Stimulated activated CD8-positive, alpha-beta memory T cell treated with anti-CD3 and anti-CD28 coated beads, Interleukin-7, amount 100 ng/mL, for 1 hour (primary cell): Measurements from ENCODE around the gene SLC26A4.

ENCODE experiments used
- DNase-seq, 2 donors: peaks; one replicate each; pipeline ENCODE4 v3.0.0-alpha.2; 2020; ENCODE audit warnings: low read depth in 2 of 2

SLC26A4 gene

GRCh38 chr7:107696330-107696946 lies 35.8 kb downstream of the SLC26A4 start:
- DNase-seq: no peak

- DNase-seq: no peak
These were observed 36.9 kb downstream of the SLC26A4 start for GRCh38 chr7:107697321-107698049.

- DNase-seq: no peak
These were observed 39.9 kb downstream of the SLC26A4 start for GRCh38 chr7:107700570-107700969.

DNA sequence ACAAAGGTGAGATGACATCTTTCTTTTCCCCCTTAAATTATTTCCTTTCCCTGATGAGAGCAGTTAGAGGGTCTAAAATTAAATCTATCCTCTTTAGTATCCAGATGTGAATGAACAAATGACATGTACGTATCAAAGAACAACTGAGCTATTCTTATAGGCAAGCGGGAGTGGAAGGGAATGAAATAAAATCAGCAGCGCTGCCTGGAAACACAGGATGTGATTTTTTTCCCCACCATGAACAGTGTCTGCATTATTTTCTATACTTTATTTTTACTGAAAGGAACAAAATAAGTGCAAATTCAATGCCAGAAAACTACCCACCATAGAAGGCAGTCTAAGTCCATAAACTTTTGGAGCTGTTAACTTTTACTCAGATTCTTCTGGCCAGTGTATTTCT lies 40.6 kb downstream of the SLC26A4 start:
- DNase-seq: no peak

DNA sequence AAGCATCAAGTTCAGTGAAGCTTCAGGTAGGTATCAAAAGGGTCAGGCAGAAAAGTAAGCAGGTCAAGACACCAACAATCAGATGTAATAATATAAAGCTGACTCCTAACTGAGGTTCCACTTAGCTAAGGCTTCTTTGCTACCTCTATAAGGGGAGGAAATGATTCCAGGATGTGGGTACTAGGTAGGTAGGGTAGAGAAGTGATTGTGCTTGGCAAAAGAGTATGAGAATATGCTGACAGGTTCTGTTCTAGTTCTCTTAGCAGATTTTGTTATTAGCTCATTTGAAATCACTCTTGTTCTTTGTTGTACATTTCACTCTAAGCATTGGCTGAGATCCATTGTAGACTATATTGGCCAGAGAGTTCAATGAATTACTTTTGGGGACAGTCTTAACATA lies 42.6 kb downstream of the SLC26A4 start:
- no peak for DNase-seq

DNA sequence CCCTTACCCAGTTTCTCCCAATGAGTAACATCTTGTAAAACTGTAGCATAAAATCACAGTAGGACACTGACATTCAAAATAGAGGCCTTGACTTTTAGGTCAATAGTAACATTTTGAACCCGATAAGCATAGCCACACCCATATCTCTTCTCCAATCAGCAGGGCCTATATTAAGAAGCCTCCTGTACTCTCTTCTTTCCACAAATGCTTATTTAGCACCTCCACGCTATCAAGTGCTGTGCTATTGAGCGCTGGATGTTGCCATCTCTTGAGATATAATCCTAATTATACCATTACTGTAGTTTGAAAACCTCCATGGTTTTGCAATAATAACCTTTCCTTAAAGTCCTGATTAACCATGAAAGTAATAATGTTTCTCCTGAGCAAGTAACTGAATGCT lies 43.2 kb downstream of the SLC26A4 start:
- no peak for DNase-seq

GRCh38 chr7:107708956-107709355 lies 48.3 kb downstream of the SLC26A4 start:
- DNase-seq: no peak

DNA sequence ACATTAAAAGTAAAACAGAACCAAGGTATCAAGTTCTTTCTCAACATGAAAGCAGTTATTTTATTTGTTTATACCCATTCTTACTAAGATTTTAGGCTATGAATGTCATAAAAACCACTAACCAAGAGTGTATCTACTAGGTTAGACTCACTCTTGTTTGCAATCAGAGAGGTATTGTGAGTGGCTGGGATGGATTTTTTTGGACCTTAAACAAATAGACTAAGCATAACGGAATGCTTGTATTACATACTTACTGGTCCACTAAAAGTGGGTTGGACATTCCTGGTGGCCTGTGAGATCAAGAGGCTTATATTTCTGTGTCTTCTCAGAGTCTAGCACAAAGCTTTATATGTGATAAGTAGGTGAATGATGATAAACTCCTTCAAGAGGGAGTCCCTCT lies 50.7 kb downstream of the SLC26A4 start:
- DNase-seq: no peak

DNA sequence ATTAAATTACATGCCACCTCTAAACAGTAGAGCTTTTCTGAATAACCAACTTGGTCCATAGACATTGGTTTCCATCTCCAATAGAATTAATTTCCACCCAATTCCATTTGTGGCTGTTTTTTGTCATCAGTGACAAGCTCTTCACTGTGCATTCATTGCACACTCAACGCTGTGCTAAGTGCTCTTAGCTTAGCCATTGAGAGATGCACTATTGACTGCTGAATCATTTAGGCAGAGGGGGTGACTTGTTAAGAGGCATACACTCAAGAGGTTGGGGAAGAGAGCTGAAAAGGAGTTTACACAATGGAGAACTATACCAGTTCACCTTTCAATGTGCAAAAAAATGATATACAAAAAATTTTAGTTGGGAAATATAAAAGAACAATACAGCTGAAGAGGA lies 51.4 kb downstream of the SLC26A4 start:
- no peak for DNase-seq

- no peak for DNase-seq
These were observed 52.3 kb downstream of the SLC26A4 start for GRCh38 chr7:107712896-107713295.

- no peak for DNase-seq
These were observed 54.9 kb downstream of the SLC26A4 start for GRCh38 chr7:107715531-107715930.

- no peak for DNase-seq
These were observed 58.0 kb downstream of the SLC26A4 start for GRCh38 chr7:107718456-107719193.

DNA sequence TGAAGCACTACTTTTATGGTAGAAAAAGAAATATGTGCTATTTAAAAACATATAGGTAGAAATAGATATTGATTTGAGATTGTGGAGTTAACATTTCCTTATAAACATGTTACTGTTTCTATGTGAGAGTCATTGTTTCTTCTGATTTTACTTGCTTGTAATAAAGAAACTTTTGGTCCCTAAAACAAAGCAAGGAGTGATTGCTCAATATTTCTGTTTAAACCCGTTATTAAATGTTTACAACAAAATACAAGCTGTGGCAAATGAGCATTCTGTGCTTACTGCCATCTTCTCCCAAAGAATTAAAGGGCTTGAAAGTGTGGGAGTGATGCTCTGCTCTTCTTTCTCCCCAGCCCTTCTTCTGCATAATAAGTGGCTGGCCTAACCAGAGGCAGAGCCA lies 60.7 kb downstream of the SLC26A4 start:
- no peak for DNase-seq

- no peak for DNase-seq
These were observed 62.6 kb downstream of the SLC26A4 start for GRCh38 chr7:107723255-107723654.

GRCh38 chr7:107725138-107725740 lies 64.6 kb downstream of the SLC26A4 start:
- DNase-seq: no peak

DNA sequence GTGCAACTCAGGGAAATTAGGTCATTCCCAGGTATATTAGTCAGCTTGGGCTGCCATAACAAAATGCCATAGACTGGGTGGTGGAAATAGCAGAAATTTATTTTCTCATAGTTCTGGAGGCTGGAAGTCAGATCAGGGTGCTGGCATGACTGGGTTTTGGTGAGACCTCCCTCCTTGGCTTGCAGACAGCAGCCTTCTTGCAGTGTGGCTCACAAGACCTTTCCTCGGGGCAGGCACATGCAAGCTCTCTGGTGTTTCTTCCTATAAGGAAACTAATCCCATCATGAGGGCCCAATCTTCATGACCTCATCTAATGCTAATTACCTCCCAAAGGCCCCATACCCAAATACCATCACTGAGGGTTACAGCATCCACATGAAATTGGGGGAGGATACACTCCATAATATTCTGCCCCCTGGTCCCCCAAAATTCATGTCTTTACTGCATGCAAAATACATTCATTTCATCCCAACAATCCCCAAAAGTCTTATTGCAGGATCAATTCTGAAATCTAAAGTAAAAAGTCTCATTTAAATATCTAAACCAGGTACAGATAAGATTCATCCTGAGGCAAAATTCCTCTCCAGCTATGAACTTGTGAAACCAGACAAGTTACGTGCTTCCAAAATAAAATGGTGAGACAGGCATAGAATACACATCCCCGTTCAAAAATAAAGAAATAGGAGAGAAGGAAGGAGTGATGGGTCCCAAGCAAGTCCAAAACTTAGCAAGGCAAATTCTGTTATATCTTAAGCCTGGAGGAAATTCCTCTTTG lies 65.9 kb downstream of the SLC26A4 start:
- no peak for DNase-seq

GRCh38 chr7:107728276-107728675 lies 67.6 kb downstream of the SLC26A4 start:
- DNase-seq: no peak

GRCh38 chr7:107742678-107743566 lies 82.3 kb downstream of the SLC26A4 start:
- peak; percentile 22 to 47 for DNase-seq

- peak; percentile 95 to 96 for DNase-seq
These were observed 83.1 kb downstream of the SLC26A4 start, which contains the start of gene CBLL1 for GRCh38 chr7:107743567-107744344. TSS of gene CBLL1 (plus strand) at chr7:107744142. CDS start at chr7:107744164, 22 bp downstream.

- DNase-seq: peak in 1 of 2 donors; percentile 21
These were observed 83.7 kb downstream of the SLC26A4 start for GRCh38 chr7:107744345-107744750.
